IMR-90 (cell line): ENCODE data around the gene ACO1.

Source experiments
- RAD21 ChIP-seq: IDR thresholded peaks from 2 replicates; pipeline ENCODE4 v1.6.1; 2012; ENCODE audit warnings: low read length, improper control_type of control experiment
- TF ChIP-seq, protein P1 (sequence below): conservative IDR thresholded peaks from 2 replicates; pipeline ENCODE4 v1.5.1; 2012; ENCODE audit warnings: mild to moderate bottlenecking, low read depth, low read length, improper control_type of control experiment
- TF ChIP-seq, protein P2 (sequence below): fragments of 150-350 bp; IDR thresholded peaks from 2 replicates; pipeline ENCODE4 v1.6.1; 2017; ENCODE audit warnings: mild to moderate bottlenecking, antibody characterized with exemption, low read length, low read depth

DNA sequence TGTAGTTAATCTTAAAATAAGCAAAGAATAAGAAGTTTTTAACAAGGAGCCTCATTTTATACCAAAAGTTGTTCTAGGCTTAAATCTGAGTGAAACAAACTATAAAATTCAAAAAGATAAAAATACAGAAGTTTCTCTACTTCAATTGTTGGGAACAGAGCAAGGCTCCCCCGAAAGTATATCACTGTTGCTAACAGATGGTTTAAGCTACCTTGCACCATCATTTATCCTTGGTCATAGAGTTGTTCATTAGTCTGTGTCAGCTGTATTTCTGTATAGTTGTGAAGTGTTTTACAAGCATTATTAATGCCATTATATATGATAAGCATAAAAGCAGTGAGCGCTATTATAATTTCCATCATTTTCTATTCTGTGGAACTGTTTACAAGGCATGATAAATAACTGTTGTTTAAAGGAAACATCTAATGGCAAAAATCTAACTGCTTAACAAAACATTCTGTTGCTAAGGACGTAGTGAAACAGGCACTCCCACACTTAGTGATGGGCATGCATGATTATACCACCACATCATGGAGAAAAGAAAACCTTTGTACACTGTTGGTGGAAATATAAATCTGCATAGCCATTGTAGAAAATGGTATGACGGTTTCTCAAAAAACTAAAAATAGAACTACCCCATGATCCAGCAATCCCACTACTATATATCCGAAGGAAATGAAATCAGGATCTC, 23.3 kb upstream of the ACO1 start:
- TF ChIP-seq, protein P1, sequence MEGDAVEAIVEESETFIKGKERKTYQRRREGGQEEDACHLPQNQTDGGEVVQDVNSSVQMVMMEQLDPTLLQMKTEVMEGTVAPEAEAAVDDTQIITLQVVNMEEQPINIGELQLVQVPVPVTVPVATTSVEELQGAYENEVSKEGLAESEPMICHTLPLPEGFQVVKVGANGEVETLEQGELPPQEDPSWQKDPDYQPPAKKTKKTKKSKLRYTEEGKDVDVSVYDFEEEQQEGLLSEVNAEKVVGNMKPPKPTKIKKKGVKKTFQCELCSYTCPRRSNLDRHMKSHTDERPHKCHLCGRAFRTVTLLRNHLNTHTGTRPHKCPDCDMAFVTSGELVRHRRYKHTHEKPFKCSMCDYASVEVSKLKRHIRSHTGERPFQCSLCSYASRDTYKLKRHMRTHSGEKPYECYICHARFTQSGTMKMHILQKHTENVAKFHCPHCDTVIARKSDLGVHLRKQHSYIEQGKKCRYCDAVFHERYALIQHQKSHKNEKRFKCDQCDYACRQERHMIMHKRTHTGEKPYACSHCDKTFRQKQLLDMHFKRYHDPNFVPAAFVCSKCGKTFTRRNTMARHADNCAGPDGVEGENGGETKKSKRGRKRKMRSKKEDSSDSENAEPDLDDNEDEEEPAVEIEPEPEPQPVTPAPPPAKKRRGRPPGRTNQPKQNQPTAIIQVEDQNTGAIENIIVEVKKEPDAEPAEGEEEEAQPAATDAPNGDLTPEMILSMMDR: no peak
- no peak for TF ChIP-seq RAD21
- TF ChIP-seq, protein P2, sequence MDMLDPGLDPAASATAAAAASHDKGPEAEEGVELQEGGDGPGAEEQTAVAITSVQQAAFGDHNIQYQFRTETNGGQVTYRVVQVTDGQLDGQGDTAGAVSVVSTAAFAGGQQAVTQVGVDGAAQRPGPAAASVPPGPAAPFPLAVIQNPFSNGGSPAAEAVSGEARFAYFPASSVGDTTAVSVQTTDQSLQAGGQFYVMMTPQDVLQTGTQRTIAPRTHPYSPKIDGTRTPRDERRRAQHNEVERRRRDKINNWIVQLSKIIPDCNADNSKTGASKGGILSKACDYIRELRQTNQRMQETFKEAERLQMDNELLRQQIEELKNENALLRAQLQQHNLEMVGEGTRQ: no peak
